Measurements from ENCODE around the gene PARVA. TPM values are rescaled to one million over a fixed set of nuclear protein-coding genes. Genes with fewer than 3 reads are reported as not detected.

PARVA gene
- total RNA-seq, 2 experiments from 2014 or later, result not detected

- Histone ChIP-seq H3K79me2 (ENCODE audit: insufficient read depth, low read depth, low read length) (no peaks in the 10 kb centered on the region), H3K4me1 (ENCODE audit: insufficient read depth, low read length, poor library complexity, severe bottlenecking) (no peaks in the 10 kb centered on the region), H2AFZ (ENCODE audit: low read length) (no peak overlapping the region), H3K4me2 (ENCODE audit: low read length) (no peak overlapping the region), H3K27ac (ENCODE audit: low read depth, low read length, poor library complexity, severe bottlenecking) (no peak overlapping the region), H3K36me3 (ENCODE audit: insufficient read depth, low read length) (no peaks in the 10 kb centered on the region), H4K20me1 (ENCODE audit: insufficient read depth, low read length) (no peaks in the 10 kb centered on the region), H3K9me2 (ENCODE audit: insufficient read depth, low read length) (no peaks in the 10 kb centered on the region), H3K4me3 (ENCODE audit: low read depth, low read length, poor library complexity, severe bottlenecking) (no peak overlapping the region), H3K9me3 (ENCODE audit: low read length) (no peaks in the 10 kb centered on the region)
- ChIA-PET CTCF (ENCODE audit: unreplicated experiment) (no interaction called here), POLR2A (interaction anchor here (0.6 to 1.3 kb wide), 4 partner anchors 8 to 1256 kb away, joined by 3 to 4 read pairs (median 4); no protein-coding TSS in a partner anchor)
- intact Hi-C loops (cut with micrococcal nuclease; ENCODE audit: unreplicated experiment), result no loop called here
- DNase-seq (ENCODE audit: low spot score), result no peak
- BruUV-seq (replicated peaks), result no TSS peak
- TF ChIP-seq EZH2phosphoT487 (IDR thresholded peaks at IDR 0.05; ENCODE audit: borderline replicate concordance, low read depth, low read length) (no peak), CTCF (conservative IDR thresholded peaks at IDR 0.05; ENCODE audit: low read length) (no peak)
These were observed 200.6 kb downstream of the PARVA start for GRCh38 chr11:12577725-12578644.

- Histone ChIP-seq H3K9me2 (ENCODE audit: insufficient read depth, low read length) (no peaks in the 10 kb centered on the region), H3K36me3 (ENCODE audit: insufficient read depth, low read length) (no peaks in the 10 kb centered on the region), H3K4me1 (ENCODE audit: insufficient read depth, low read length, poor library complexity, severe bottlenecking) (no peaks in the 10 kb centered on the region), H3K4me2 (ENCODE audit: low read length) (no peak overlapping the region), H3K9me3 (ENCODE audit: low read length) (no peaks in the 10 kb centered on the region), H4K20me1 (ENCODE audit: insufficient read depth, low read length) (no peaks in the 10 kb centered on the region), H3K79me2 (ENCODE audit: insufficient read depth, low read depth, low read length) (no peaks in the 10 kb centered on the region), H2AFZ (ENCODE audit: low read length) (no peak overlapping the region), H3K27ac (ENCODE audit: low read depth, low read length, poor library complexity, severe bottlenecking) (no peak overlapping the region), H3K4me3 (ENCODE audit: low read depth, low read length, poor library complexity, severe bottlenecking) (no peak overlapping the region)
- TF ChIP-seq CTCF (conservative IDR thresholded peaks at IDR 0.05; ENCODE audit: low read length) (no peak), EZH2phosphoT487 (IDR thresholded peaks at IDR 0.05; ENCODE audit: borderline replicate concordance, low read depth, low read length) (no peak)
- DNase-seq (ENCODE audit: low spot score), result no peak
- ChIA-PET POLR2A (no interaction called here), CTCF (ENCODE audit: unreplicated experiment) (no interaction called here)
- BruUV-seq (replicated peaks), result no TSS peak
- intact Hi-C loops (cut with micrococcal nuclease; ENCODE audit: unreplicated experiment), result no loop called here
These were observed 204.0 kb downstream of the PARVA start for GRCh38 chr11:12581416-12581815.

- Histone ChIP-seq H3K27ac (ENCODE audit: low read depth, low read length, poor library complexity, severe bottlenecking) (no peak overlapping the region), H3K36me3 (ENCODE audit: insufficient read depth, low read length) (no peaks in the 10 kb centered on the region), H3K4me1 (ENCODE audit: insufficient read depth, low read length, poor library complexity, severe bottlenecking) (no peaks in the 10 kb centered on the region), H3K79me2 (ENCODE audit: insufficient read depth, low read depth, low read length) (no peaks in the 10 kb centered on the region), H3K4me2 (ENCODE audit: low read length) (no peak overlapping the region), H3K9me2 (ENCODE audit: insufficient read depth, low read length) (no peaks in the 10 kb centered on the region), H3K9me3 (ENCODE audit: low read length) (no peaks in the 10 kb centered on the region), H2AFZ (ENCODE audit: low read length) (no peak overlapping the region), H3K4me3 (ENCODE audit: low read depth, low read length, poor library complexity, severe bottlenecking) (no peak overlapping the region), H4K20me1 (ENCODE audit: insufficient read depth, low read length) (no peaks in the 10 kb centered on the region)
- no TSS peak for BruUV-seq (replicated peaks)
- TF ChIP-seq CTCF (conservative IDR thresholded peaks at IDR 0.05; ENCODE audit: low read length) (no peak), EZH2phosphoT487 (IDR thresholded peaks at IDR 0.05; ENCODE audit: borderline replicate concordance, low read depth, low read length) (no peak)
- no peak for DNase-seq (ENCODE audit: low spot score)
- intact Hi-C loops (cut with micrococcal nuclease; ENCODE audit: unreplicated experiment), result no loop called here
- CTCF ChIA-PET (ENCODE audit: unreplicated experiment), result no interaction called here
- POLR2A ChIA-PET, result no interaction called here
These were observed 204.6 kb downstream of the PARVA start for GRCh38 chr11:12581923-12582322.
